Fibroblast of skin of right quadriceps (primary cell): ENCODE results near the gene KRT15.
"Not testable (repeated sequence)": the region's sequence is repeated elsewhere in the genome, so short reads cannot be mapped to it uniquely, and the experiment has no call there.

Source experiments
- DNase-seq: peaks from one replicate; pipeline ENCODE4 v3.0.0-alpha.2; 2013

Gene KRT15

GRCh38 chr17:41542786-41543185 is 24.1 kb upstream of the KRT15 start:
- not testable (repeated sequence) for DNase-seq

GRCh38 chr17:41542357-41542756 is 23.7 kb upstream of the KRT15 start:
- DNase-seq: no peak

GRCh38 chr17:41540921-41541625 is 22.4 kb upstream of the KRT15 start:
- no peak for DNase-seq

- no peak for DNase-seq
These were observed 21.4 kb upstream of the KRT15 start for GRCh38 chr17:41539979-41540701.

- peak; percentile 48 for DNase-seq
These were observed 20.4 kb upstream of the KRT15 start for GRCh38 chr17:41539071-41539492.

GRCh38 chr17:41538565-41538991 is 19.9 kb upstream of the KRT15 start:
- DNase-seq: peak; percentile 79

- DNase-seq: peak; percentile 57
These were observed 19.3 kb upstream of the KRT15 start for GRCh38 chr17:41537990-41538389.

GRCh38 chr17:41537614-41537954 is 18.9 kb upstream of the KRT15 start:
- no peak for DNase-seq

GRCh38 chr17:41536741-41537613 is 18.3 kb upstream of the KRT15 start:
- no peak for DNase-seq

GRCh38 chr17:41535764-41536481 is 17.2 kb upstream of the KRT15 start:
- no peak for DNase-seq

- no peak for DNase-seq
These were observed 16.3 kb upstream of the KRT15 start for GRCh38 chr17:41534899-41535546.

GRCh38 chr17:41533613-41534012 is 14.9 kb upstream of the KRT15 start:
- DNase-seq: no peak

- no peak for DNase-seq
These were observed 14.4 kb upstream of the KRT15 start for GRCh38 chr17:41532947-41533570.

- no peak for DNase-seq
These were observed 13.3 kb upstream of the KRT15 start for GRCh38 chr17:41531993-41532392.

GRCh38 chr17:41530062-41531048 is 11.7 kb upstream of the KRT15 start:
- DNase-seq: peak; percentile 69

- DNase-seq: no peak
These were observed 10.8 kb upstream of the KRT15 start for GRCh38 chr17:41529491-41529915.

GRCh38 chr17:41528959-41529353 is 10.3 kb upstream of the KRT15 start:
- DNase-seq: no peak

- no peak for DNase-seq
These were observed 8.7 kb upstream of the KRT15 start for GRCh38 chr17:41527063-41528023.

GRCh38 chr17:41524261-41524660 is 5.6 kb upstream of the KRT15 start:
- no peak for DNase-seq
